Activated CD4-positive, alpha-beta memory T cell treated with anti-CD3 and anti-CD28 coated beads for 36 hours (primary cell): ENCODE data around the gene IP6K1. TPM values are rescaled to one million over a fixed set of nuclear protein-coding genes. Genes with fewer than 3 reads are reported as not detected.
"Not testable (repeated sequence)": the region's sequence is repeated elsewhere in the genome, so short reads cannot be mapped to it uniquely, and the experiment has no call there.

Experiments
- CTCF ChIA-PET: fragments of 350-600 bp; sonication (Branson Sonifier 250); formaldehyde crosslinking; loops from one replicate; lab custom pipeline; 2021; ENCODE audit warnings: antibody characterized with exemption, inconsistent platforms; lab: Charles Lee
- POLR2A ChIA-PET: fragments of 350-600 bp; sonication (Branson Sonifier 250); formaldehyde crosslinking; loops from one replicate; lab custom pipeline; 2021; ENCODE audit warnings: antibody characterized with exemption; lab: Charles Lee
- DNase-seq: peaks from one replicate; pipeline ENCODE4 v3.0.0-alpha.2; 2020
- H3K27ac Mint-ChIP-seq: one replicate; pipeline ENCODE4 v1.8.0; 2021; ENCODE audit warnings: mixed read lengths
- H3K27me3 Mint-ChIP-seq: one replicate; pipeline ENCODE4 v1.8.0; 2021; ENCODE audit warnings: mixed read lengths
- H3K36me3 Mint-ChIP-seq: one replicate; pipeline ENCODE4 v1.8.0; 2021; ENCODE audit warnings: mixed read lengths
- H3K4me1 Mint-ChIP-seq: one replicate; pipeline ENCODE4 v1.8.0; 2021; ENCODE audit warnings: low read depth, mixed read lengths
- H3K4me3 Mint-ChIP-seq: one replicate; pipeline ENCODE4 v1.8.0; 2021; ENCODE audit warnings: mild to moderate bottlenecking, mixed read lengths
- H3K9me3 Mint-ChIP-seq: one replicate; pipeline ENCODE4 v1.8.0; 2021; ENCODE audit warnings: mixed read lengths
- intact Hi-C: fragments of 100-400 bp; cut with micrococcal nuclease; formaldehyde crosslinking; loops from one replicate; pipeline ENCODE4 v1.15.1; 2023
- total RNA-seq, 2 experiments: library from RNA; stranded (reverse); gene quantifications; one replicate each; pipeline ENCODE4 v1.2.3, GENCODE V29; 2021

The IP6K1 gene
- 10 to 100 TPM; 28.8 to 29.3 TPM for total RNA-seq

DNA sequence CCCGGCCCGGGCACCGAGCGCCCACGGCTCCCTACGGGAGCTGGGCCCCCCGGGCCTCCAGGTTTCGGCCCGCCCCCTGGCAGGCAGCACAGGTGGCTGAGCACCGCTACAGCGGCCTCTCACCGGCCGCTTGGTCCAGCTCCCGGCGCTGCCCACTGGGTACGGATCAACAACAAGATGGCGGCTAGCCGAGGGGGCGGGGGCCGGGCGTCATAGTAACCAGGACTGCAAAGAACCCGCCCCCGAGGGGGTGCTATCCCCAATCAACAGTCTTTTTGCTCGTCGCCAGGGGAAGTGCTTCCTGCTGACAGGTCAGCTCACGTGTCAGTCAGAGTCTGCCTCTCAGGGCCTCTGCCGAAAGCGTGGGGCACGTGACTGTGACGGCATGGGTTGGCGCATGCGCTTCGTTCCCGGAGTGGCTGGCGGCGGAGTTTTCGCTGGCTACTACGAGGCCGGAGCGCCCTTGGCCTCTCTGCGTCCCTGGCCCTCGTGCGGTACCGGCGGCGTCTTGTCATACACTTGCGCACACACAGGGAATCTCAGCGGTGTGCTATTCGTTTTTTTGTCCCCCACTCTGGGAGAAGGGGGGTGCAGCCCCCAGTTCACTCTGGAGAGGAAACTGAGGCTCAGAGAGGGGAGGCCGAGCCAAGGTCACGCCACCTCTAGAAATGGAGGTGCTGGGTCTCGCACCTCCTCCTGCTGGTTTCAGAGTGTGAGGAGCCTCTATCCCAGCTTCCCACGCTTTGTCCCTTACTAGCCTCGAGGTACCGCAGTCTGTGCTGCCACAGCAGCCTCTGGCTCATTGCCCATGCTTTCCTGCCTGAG lies at the start of gene IP6K1:
IP6K1 (minus strand) TSS at position 186 of the 825 bp plus-strand sequence. CDS start 38,502 bp downstream, outside the sequence.
- peaks cover 19% of the 10 kb centered on the region for H3K4me1 Mint-ChIP-seq
- peak; percentile 100 for DNase-seq
- no peaks in the 10 kb centered on the region for H3K9me3 Mint-ChIP-seq
- H3K27ac Mint-ChIP-seq = peak within 1 kb of the TSS; percentile 89
- ChIA-PET CTCF (interaction anchor here (2.6 to 3.5 kb wide), 2 partner anchors 17 to 52 kb away, joined by 17 to 34 read pairs; partner anchors contain the start of gene INKA1), POLR2A (interaction anchor here (1.1 to 1.9 kb wide), 3 partner anchors 11 to 20 kb away, joined by 4 to 7 read pairs (median 4); partner anchors contain the start of gene INKA1)
- H3K36me3 Mint-ChIP-seq = peaks cover 19% of the 10 kb centered on the region
- H3K27me3 Mint-ChIP-seq = no peaks in the 10 kb centered on the region
- intact Hi-C loops = loop anchor here (1.0 to 5.0 kb wide), 4 partner anchors 16 to 71 kb away; partner anchors contain the start of gene TRAIP
- peak within 1 kb of the TSS; percentile 83 for H3K4me3 Mint-ChIP-seq

DNA sequence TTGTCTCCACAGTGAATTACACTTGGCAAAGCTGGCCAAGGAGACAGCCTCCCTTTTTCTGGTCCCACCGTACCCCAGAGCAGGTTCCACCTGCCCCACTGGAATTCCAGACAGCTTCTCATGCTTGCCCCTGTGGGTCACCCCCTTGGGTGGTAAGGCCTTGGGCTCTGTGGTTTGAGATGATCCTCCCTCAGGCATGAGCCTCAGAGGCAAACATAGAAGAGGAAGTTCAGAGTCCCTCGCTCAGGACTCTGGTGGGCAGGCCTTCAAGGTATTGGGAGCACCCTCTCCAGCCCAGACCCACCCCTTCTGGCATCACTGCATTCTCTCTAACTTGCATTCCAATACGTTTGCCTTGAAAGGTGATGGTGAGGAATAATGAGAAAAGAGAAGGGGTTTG lies 45.0 kb upstream of the IP6K1 start:
- intact Hi-C loops = no loop called here
- no peak for DNase-seq
- Mint-ChIP-seq H3K27me3 (no peaks in the 10 kb centered on the region), H3K4me3 (no peak overlapping the region), H3K36me3 (peaks cover 35% of the 10 kb centered on the region), H3K9me3 (no peaks in the 10 kb centered on the region), H3K4me1 (no peaks in the 10 kb centered on the region), H3K27ac (no peak overlapping the region)
- CTCF ChIA-PET = interaction anchor here (0.8 to 2.1 kb wide), 2 partner anchors 8 to 30 kb away, joined by 3 to 13 read pairs; no protein-coding TSS in a partner anchor
- POLR2A ChIA-PET = interaction anchor here (1.2 kb wide), 1 partner anchor 31 kb away, joined by 3 read pairs; no protein-coding TSS in a partner anchor

DNA sequence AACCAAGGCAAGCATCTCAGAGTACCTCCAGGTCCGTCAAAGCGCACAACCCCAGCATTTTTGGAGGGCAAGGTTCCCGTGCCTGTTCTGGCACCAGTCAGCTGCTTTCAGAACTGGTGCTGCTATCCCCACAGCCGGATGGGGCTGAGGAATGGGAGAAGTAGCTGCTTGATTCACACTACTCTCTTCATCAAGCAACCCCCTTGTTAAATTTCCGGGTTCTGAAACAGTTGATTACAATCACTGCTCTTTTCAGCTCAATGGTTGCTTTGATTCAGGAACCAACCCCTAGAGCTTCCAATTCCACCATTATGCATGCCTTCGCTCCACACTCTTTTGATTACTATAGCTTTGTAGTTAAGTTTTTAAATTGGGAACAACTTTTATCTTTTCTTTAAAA lies 39.7 kb upstream of the IP6K1 start:
- intact Hi-C loops = no loop called here
- H3K4me1 Mint-ChIP-seq = no peaks in the 10 kb centered on the region
- POLR2A ChIA-PET = no interaction called here

DNA sequence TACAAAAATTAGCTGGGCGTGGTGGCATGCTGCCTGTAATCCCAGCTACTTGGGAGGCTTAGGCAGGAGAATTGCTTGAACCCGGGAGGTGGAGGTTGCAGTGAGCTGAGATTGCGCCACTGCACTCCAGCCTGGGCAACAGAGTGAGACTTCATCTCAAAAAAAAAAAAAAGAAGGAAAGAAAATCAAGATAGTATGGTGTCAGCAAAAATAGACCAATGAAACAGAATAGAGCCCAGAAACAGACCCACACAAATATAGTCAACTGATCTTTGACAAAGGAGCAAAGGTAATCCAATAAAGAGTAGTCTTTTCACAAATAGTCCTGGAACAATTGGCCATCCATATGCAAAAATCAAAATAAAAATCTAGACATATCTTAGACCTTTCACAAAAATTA lies 36.8 kb upstream of the IP6K1 start:
- CTCF ChIA-PET = interaction anchor here (1.5 kb wide), 1 partner anchor 16 kb away, joined by 4 read pairs; no protein-coding TSS in a partner anchor
- H3K36me3 Mint-ChIP-seq, H3K4me1 Mint-ChIP-seq, intact Hi-C loops, DNase-seq, H3K9me3 Mint-ChIP-seq, H3K4me3 Mint-ChIP-seq, H3K27me3 Mint-ChIP-seq, H3K27ac Mint-ChIP-seq, POLR2A ChIA-PET: not testable (repeated sequence)

More for the DNA sequence above, 39.7 kb upstream of the IP6K1 start:
- DNase-seq = no peak
- CTCF ChIA-PET = interaction anchor here (1.5 to 1.9 kb wide), 2 partner anchors 13 to 23 kb away, joined by 4 to 12 read pairs; partner anchors contain the start of gene INKA1
- no peaks in the 10 kb centered on the region for H3K9me3 Mint-ChIP-seq
- H3K4me3 Mint-ChIP-seq = no peak overlapping the region
- H3K36me3 Mint-ChIP-seq = peaks cover 13% of the 10 kb centered on the region
- H3K27ac Mint-ChIP-seq = no peak overlapping the region
- no peaks in the 10 kb centered on the region for H3K27me3 Mint-ChIP-seq

DNA sequence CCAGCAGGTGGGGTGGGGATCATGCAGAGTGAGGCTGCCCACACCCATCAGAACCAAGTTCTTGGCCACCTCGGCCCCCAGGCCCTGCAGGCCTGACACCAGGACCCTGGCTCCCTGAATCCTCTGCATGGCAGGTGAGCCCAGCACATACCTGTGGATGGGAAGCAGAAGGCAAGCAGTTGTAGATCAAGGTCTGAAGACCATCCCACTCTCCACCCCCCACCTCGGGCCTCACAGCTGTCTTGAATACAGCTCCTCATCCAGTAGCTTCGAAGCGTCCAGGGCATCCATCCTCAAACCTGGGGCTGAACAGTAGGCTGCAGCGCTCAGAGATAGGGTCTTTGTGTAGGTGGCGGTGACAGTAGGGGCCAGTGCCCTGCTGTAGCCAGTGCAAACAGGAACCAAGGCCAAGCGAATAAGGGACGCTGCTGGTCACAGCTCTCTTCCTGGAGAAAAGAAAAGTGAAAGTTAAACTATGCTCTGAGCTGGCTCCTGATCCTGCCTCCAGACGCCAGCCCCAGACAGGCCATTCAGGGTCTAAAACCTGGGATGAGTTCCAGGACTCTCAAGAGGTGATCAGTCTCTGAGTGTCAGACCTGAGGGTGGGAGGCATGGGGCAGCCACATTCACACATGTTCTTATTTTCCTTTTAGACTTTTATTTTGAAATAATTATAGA lies 27.3 kb upstream of the IP6K1 start, which contains the start of gene UBA7:
UBA7 (minus strand) TSS at position 457 of the 678 bp plus-strand sequence; CDS start at position 291, 166 bp downstream.
- DNase-seq = peak; percentile 57
- H3K36me3 Mint-ChIP-seq = no peaks in the 10 kb centered on the region
- intact Hi-C loops = loop anchor here (1.0 kb wide), 1 partner anchor 10 kb away; the partner anchor contains the start of gene INKA1
- H3K4me1 Mint-ChIP-seq = peaks cover 26% of the 10 kb centered on the region
- POLR2A ChIA-PET = interaction anchor here (0.8 to 2.1 kb wide), 3 partner anchors 10 to 127 kb away, joined by 3 to 17 read pairs (median 3); partner anchors contain the start of genes GMPPB, INKA1 and RBM6
- H3K27ac Mint-ChIP-seq = peak within 1 kb of the TSS; percentile 90
- CTCF ChIA-PET = interaction anchor here (1.7 to 4.5 kb wide), 3 partner anchors 9 to 25 kb away, joined by 8 to 28 read pairs (median 15); partner anchors contain the start of gene INKA1
- H3K27me3 Mint-ChIP-seq = no peaks in the 10 kb centered on the region
- peak within 1 kb of the TSS; percentile 93 for H3K4me3 Mint-ChIP-seq
- H3K9me3 Mint-ChIP-seq = no peaks in the 10 kb centered on the region

DNA sequence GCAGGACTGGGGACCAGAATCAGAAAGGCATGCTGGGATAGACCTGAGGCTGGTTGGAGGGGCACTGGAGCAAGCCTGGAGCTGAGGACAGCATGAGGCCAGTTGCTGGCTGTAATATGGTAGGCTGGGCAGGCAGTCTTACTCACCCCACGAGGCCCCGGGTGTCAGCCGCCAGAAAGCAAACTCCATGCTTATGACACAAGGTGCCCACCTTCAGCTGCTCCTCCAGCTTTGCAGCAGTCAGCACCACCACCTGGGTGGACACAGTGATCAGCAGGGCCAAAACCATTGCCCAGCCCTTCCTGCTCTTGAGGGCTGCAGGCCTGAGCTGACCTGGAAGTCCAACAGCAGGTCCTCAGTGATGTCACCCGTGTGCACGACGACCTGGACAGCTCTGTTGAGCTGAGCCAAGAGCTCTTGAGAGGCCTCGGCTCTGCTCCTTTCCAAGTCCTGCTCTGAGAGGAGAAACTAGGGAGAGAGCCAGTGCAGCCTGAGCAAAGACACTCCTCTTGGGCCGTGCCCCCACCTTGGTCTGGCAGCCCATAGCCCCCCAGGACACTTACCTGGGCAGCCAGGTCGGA lies 26.7 kb upstream of the IP6K1 start:
- no peaks in the 10 kb centered on the region for H3K9me3 Mint-ChIP-seq
- H3K27me3 Mint-ChIP-seq = no peaks in the 10 kb centered on the region
- POLR2A ChIA-PET = interaction anchor here (0.8 to 2.1 kb wide), 3 partner anchors 9 to 127 kb away, joined by 3 to 17 read pairs (median 3); partner anchors contain the start of genes GMPPB, INKA1 and RBM6
- peak overlapping the region; percentile 93 for H3K4me3 Mint-ChIP-seq
- CTCF ChIA-PET = interaction anchor here (1.7 to 4.5 kb wide), 3 partner anchors 8 to 26 kb away, joined by 8 to 28 read pairs (median 15); partner anchors contain the start of gene INKA1
- H3K27ac Mint-ChIP-seq = peak overlapping the region; percentile 90
- no peaks in the 10 kb centered on the region for H3K36me3 Mint-ChIP-seq
- DNase-seq = no peak
- H3K4me1 Mint-ChIP-seq = peaks cover 31% of the 10 kb centered on the region
- intact Hi-C loops = loop anchor here (1.0 kb wide), 1 partner anchor 10 kb away; the partner anchor contains the start of gene INKA1

DNA sequence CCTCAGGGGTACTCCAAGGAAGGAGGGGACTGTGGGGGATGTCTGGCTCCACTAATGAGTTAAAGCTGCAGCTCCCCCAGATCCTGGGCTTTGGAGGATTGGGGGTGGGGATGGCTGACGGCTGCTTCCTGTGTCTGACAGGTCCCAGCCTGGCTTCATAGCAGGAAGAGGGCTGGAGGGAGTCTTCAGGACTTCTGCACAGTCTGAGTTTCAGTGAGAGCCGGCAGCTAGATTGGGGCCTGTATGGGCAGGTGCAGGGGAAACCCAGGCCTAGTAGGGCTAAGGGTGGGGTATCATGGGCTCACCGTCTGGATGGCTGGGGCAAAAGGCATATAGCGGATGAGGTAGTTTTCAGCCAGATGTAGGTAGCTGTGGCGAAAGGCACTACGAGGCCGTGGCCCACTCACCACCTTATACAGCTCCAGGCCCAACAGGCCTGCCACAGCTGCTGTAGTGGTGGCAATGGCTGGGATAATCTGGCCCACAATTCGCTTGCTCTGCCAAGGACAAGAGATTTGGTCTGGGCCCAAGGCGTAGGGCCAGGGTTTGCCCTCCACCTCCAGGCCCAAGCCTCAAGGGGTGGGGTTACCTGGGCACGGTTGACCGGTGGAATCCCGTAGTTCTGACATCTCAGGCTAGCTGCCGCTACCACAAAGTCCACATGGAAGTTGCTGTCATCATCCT lies 21.2 kb upstream of the IP6K1 start:
- POLR2A ChIA-PET = interaction anchor here (1.3 to 1.6 kb wide), 2 partner anchors 21 to 83 kb away, joined by 4 read pairs; partner anchors contain the start of genes GMPPB and IP6K1
- CTCF ChIA-PET = interaction anchor here (1.2 to 9.3 kb wide), 2 partner anchors 30 to 99 kb away, joined by 4 to 159 read pairs; no protein-coding TSS in a partner anchor
- H3K27ac Mint-ChIP-seq = peak overlapping the region; percentile 33
- DNase-seq = no peak
- H3K36me3 Mint-ChIP-seq = no peaks in the 10 kb centered on the region
- H3K9me3 Mint-ChIP-seq = no peaks in the 10 kb centered on the region
- peaks cover under 1% of the 10 kb centered on the region for H3K27me3 Mint-ChIP-seq
- no peak overlapping the region for H3K4me3 Mint-ChIP-seq
- H3K4me1 Mint-ChIP-seq = peaks cover 46% of the 10 kb centered on the region
- intact Hi-C loops = no loop called here

DNA sequence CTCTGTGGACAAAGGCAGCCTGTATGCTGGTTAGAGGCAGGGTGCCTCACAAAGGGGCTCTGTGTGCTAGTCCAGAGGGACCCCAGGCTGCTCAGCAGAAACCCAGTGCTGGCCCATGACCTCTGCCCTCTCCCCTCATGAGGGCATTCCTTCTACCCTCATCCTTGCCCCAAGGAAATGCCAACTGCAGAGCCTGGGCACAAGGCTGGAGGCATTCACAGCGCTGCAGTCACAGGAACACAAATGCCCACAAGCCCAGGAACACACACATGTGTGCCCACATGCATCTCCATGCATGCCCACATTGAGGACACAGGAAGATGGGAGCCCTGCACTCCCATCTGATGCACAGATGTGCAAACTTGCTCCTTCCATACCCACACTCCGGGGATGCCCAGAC lies 20.5 kb upstream of the IP6K1 start:
- Mint-ChIP-seq H3K27ac (peak overlapping the region; percentile 38), H3K9me3 (no peaks in the 10 kb centered on the region), H3K4me1 (peaks cover 44% of the 10 kb centered on the region), H3K27me3 (peaks cover 4% of the 10 kb centered on the region), H3K36me3 (no peaks in the 10 kb centered on the region), H3K4me3 (no peak overlapping the region)
- DNase-seq = no peak
- intact Hi-C loops = no loop called here
- CTCF ChIA-PET = interaction anchor here (9.3 kb wide), 1 partner anchor 31 kb away, joined by 159 read pairs; no protein-coding TSS in a partner anchor
- POLR2A ChIA-PET = interaction anchor here (1.3 to 1.6 kb wide), 2 partner anchors 20 to 82 kb away, joined by 4 read pairs; partner anchors contain the start of genes GMPPB and IP6K1

DNA sequence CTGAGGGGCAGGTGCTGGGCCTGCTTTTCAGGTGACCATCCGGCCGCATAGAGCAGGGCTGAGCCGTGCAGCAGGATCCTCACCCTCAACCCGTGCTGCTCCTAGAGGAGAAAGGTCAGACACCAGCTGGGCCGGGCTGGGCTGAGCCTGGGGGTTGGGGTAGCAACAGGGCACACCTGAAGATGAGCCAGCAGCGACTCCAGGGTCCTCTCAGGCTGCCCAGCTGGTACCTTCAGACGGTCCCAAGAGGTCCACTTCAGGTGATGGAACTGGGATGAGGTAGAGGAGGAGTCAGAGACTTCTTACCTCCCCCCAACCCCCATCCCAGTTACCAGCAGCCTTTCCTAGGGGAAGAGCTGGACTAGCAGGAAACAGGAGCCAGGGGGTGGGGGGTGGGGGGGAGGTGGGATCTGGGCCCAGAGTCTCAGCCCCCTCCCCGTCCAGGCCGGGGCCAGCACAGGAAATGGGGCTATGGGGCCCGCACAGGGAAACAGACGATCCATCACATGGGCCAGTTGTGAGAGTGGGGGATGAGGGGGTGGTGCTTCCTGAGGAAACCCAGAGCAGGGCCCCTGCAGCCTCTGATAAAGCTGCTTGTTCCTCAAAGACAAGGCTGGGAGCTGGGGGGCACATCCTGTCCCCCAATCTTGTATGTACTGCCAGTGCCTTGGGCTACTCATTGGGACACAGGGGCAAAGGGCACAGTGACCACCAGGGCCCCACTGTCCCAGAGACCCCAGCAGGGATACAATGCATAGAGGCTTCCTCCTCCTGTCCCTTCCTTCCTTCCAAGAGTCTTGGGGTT lies 19.8 kb upstream of the IP6K1 start:
- POLR2A ChIA-PET = interaction anchor here (0.8 to 1.3 kb wide), 2 partner anchors 20 to 87 kb away, joined by 3 to 4 read pairs; partner anchors contain the start of gene IP6K1

More for the DNA sequence above, 19.8 kb upstream of the IP6K1 start:
- Mint-ChIP-seq H3K27ac (peak overlapping the region; percentile 38), H3K27me3 (peaks cover 8% of the 10 kb centered on the region), H3K36me3 (no peaks in the 10 kb centered on the region), H3K9me3 (no peaks in the 10 kb centered on the region), H3K4me3 (no peak overlapping the region), H3K4me1 (peaks cover 43% of the 10 kb centered on the region)
- DNase-seq = peak; percentile 61
- intact Hi-C loops = no loop called here
- CTCF ChIA-PET = interaction anchor here (1.6 to 9.3 kb wide), 2 partner anchors 8 to 32 kb away, joined by 8 to 159 read pairs; partner anchors contain the start of gene UBA7
